B cell (primary cell): ENCODE results near the gene PRSS33. TPM values are rescaled to one million over a fixed set of nuclear protein-coding genes. Genes with fewer than 3 reads are reported as not detected.
A peak's percentile ranks its signal among the peaks of the same experiment; 100 is the strongest.

ENCODE experiments used
- ATAC-seq: fragments of 200-7000 bp; cut with Tn5 transposase; one replicate; pipeline ENCODE4 v1.10.0; 2021; ENCODE audit warnings: low read depth, mild to moderate bottlenecking, moderate number of reproducible peaks, moderate library complexity
- CTCF ChIA-PET: fragments of 350-600 bp; sonication (Branson Sonifier 250); formaldehyde crosslinking; loops from one replicate; lab custom pipeline; 2021; ENCODE audit warnings: antibody characterized with exemption, inconsistent platforms; lab: Charles Lee
- POLR2A ChIA-PET: fragments of 350-600 bp; sonication (Branson Sonifier 250); formaldehyde crosslinking; loops from one replicate; lab custom pipeline; 2021; ENCODE audit warnings: antibody characterized with exemption; lab: Charles Lee
- DNase-seq: peaks from one replicate; pipeline ENCODE4 v3.0.0; 2013
- H2AFZ ChIP-seq: 2 replicates; pipeline ENCODE4 v1.6.1; 2012; ENCODE audit warnings: mild to moderate bottlenecking, low read depth, low read length; ENCODE audit not compliant: insufficient read depth, poor library complexity, severe bottlenecking
- H3K27ac ChIP-seq, 2 donors: 1 replicate in 1 of 2; 2 replicates in 1 of 2; pipeline ENCODE4 v1.5.1; 2012 to 2013; ENCODE audit warnings: low read length in 2 of 2, mild to moderate bottlenecking in 2 of 2, moderate library complexity in 1 of 2
- H3K27me3 ChIP-seq, 4 experiments: fragments of 200-600 bp in 1 of 4; sonication (generic) in 1 of 4; replicated peaks in 1 of 4; 1 replicate in 2 of 4; 2 replicates in 2 of 4; pipeline versions ENCODE4 v1.6.1 to v1.7.0; 2013 to 2016; ENCODE audit warnings: low read length in 3 of 4, mild to moderate bottlenecking in 2 of 4, mixed read lengths in 1 of 4, moderate library complexity in 1 of 4; ENCODE audit not compliant: insufficient read depth in 4 of 4, control insufficient read depth in 3 of 4; ENCODE audit errors: control extremely low read depth in 1 of 4
- H3K36me3 ChIP-seq, 2 experiments: replicated peaks in 1 of 2; 1 replicate in 1 of 2; 2 replicates in 1 of 2; pipeline versions ENCODE4 v1.6.1 to v1.7.1; 2013; ENCODE audit warnings: low read length in 1 of 2; ENCODE audit not compliant: insufficient read depth in 2 of 2, control insufficient read depth in 1 of 2; ENCODE audit errors: control extremely low read depth in 1 of 2, extremely low read depth in 1 of 2
- H3K4me1 ChIP-seq, 2 donors: fragments of 200-600 bp in 1 of 2; sonication (generic) in 1 of 2; 1 replicate in 1 of 2; 2 replicates in 1 of 2; pipeline versions ENCODE4 v1.5.1 to v1.6.1; 2013 to 2017; ENCODE audit warnings: low read length in 2 of 2; ENCODE audit not compliant: control insufficient read depth in 2 of 2, insufficient read depth in 2 of 2
- H3K4me2 ChIP-seq: replicated peaks from 2 replicates; pipeline ENCODE3; 2012; ENCODE audit warnings: mild to moderate bottlenecking, low read depth, low read length; ENCODE audit not compliant: poor library complexity, severe bottlenecking
- H3K4me3 ChIP-seq, 5 experiments: fragments of 200-600 bp in 1 of 5; sonication (generic) in 1 of 5; 1 replicate in 3 of 5; 2 replicates in 2 of 5; pipeline versions ENCODE4 v1.5.1 to v1.7.0; 2011 to 2016; ENCODE audit warnings: low read length in 4 of 5, mild to moderate bottlenecking in 4 of 5, low read depth in 2 of 5, control low read depth in 1 of 5, moderate library complexity in 1 of 5; ENCODE audit not compliant: insufficient read depth in 1 of 5; ENCODE audit errors: control extremely low read depth in 1 of 5, extremely low read depth in 1 of 5
- H3K79me2 ChIP-seq: fragments of 200-600 bp; sonication (generic); one replicate; pipeline ENCODE4 v1.6.0; 2016; ENCODE audit warnings: low read length; ENCODE audit not compliant: control insufficient read depth, insufficient read depth
- H3K9ac ChIP-seq: fragments of 200-600 bp; sonication (generic); 2 replicates; pipeline ENCODE4 v1.6.1; 2017; ENCODE audit warnings: mild to moderate bottlenecking, low read length, moderate library complexity
- H3K9me3 ChIP-seq, 3 donors: one replicate each; pipeline versions ENCODE4 v1.6.1 to v1.7.1; 2013; ENCODE audit warnings: low read length in 2 of 3; ENCODE audit not compliant: control insufficient read depth in 2 of 3, insufficient read depth in 1 of 3; ENCODE audit errors: control extremely low read depth in 1 of 3
- H4K20me1 ChIP-seq: 2 replicates; pipeline ENCODE4 v1.6.0; 2012; ENCODE audit warnings: mild to moderate bottlenecking, low read length; ENCODE audit not compliant: insufficient read depth, control insufficient read depth, poor library complexity, severe bottlenecking
- H3K27ac Mint-ChIP-seq: one replicate; pipeline ENCODE4 v1.8.0; 2021; ENCODE audit warnings: mixed read lengths
- H3K27me3 Mint-ChIP-seq: one replicate; pipeline ENCODE4 v1.8.0; 2021; ENCODE audit warnings: mixed read lengths
- H3K4me1 Mint-ChIP-seq: one replicate; pipeline ENCODE4 v1.8.0; 2021; ENCODE audit warnings: mixed read lengths
- H3K4me3 Mint-ChIP-seq: one replicate; pipeline ENCODE4 v1.8.0; 2021; ENCODE audit warnings: mixed read lengths
- H3K9me3 Mint-ChIP-seq: one replicate; pipeline ENCODE4 v1.8.0; 2022; ENCODE audit warnings: mixed read lengths; ENCODE audit not compliant: insufficient read depth
- EZH2 ChIP-seq: IDR thresholded peaks from 2 replicates; pipeline ENCODE4 v1.6.1; 2012; ENCODE audit warnings: borderline replicate concordance, low read depth, mild to moderate bottlenecking, moderate library complexity, low read length; ENCODE audit not compliant: insufficient read depth, poor library complexity, severe bottlenecking
- WGBS: methylation state at CpG from one replicate; pipeline ENCODE4 v1.1.5; 2013; ENCODE audit warnings: missing lambda C conversion rate; ENCODE audit not compliant: insufficient coverage; 5-methylcytosine and 5-hydroxymethylcytosine counted together
- intact Hi-C: fragments of 100-400 bp; cut with micrococcal nuclease; formaldehyde crosslinking; loops from one replicate; pipeline ENCODE4 v1.10.0; 2022
- polyA plus RNA-seq: library from polyadenylated mRNA; depleted of rRNA; stranded (reverse); fragments of >200 nt; gene quantifications from 2 replicates; pipeline ENCODE4 v1.2.3, GENCODE V29; 2012
- total RNA-seq, 2 donors: library from RNA; stranded (reverse); fragments of 120-200 nt in 1 of 2; gene quantifications; 1 replicate in 1 of 2; 2 replicates in 1 of 2; pipeline versions ENCODE4 v1.2.3 to v1.2.4, GENCODE V29; 2013 to 2022
- TF ChIP-seq, protein P1 (sequence below): fragments of 200-600 bp; IDR thresholded peaks from one replicate; pipeline ENCODE4 v1.8.0; 2022; ENCODE audit warnings: antibody characterized with exemption, mild to moderate bottlenecking

The PRSS33 gene
- total and polyA plus RNA-seq, 2 donors (not counting 1 experiment from before 2014, with no cell fraction given) = not detected

GRCh38 chr16:2779151-2779920 is 8.0 kb downstream of the PRSS33 start:
- no peaks in the 10 kb centered on the region for H3K9me3 ChIP-seq
- WGBS = 93% methylated on average over 22 of the region's 23 CpGs
- H3K27me3 ChIP-seq = no peaks in the 10 kb centered on the region
- Mint-ChIP-seq H3K27me3 (no peaks in the 10 kb centered on the region), H3K4me3 (peak overlapping the region; percentile 96), H3K27ac (peak overlapping the region; percentile 98), H3K4me1 (peaks cover 26% of the 10 kb centered on the region), H3K9me3 (no peaks in the 10 kb centered on the region)
- no peak overlapping the region for H3K4me3 ChIP-seq
- H3K4me1 ChIP-seq = peaks cover 17 to 29% of the 10 kb centered on the region in 2 donors
- H2AFZ ChIP-seq = no peak overlapping the region
- POLR2A ChIA-PET = interaction anchor here (0.6 to 3.9 kb wide), 2 partner anchors 27 to 209 kb away, joined by 3 to 31 read pairs; partner anchors contain the start of gene SRRM2
- no peak for TF ChIP-seq EZH2
- TF ChIP-seq, protein P1, sequence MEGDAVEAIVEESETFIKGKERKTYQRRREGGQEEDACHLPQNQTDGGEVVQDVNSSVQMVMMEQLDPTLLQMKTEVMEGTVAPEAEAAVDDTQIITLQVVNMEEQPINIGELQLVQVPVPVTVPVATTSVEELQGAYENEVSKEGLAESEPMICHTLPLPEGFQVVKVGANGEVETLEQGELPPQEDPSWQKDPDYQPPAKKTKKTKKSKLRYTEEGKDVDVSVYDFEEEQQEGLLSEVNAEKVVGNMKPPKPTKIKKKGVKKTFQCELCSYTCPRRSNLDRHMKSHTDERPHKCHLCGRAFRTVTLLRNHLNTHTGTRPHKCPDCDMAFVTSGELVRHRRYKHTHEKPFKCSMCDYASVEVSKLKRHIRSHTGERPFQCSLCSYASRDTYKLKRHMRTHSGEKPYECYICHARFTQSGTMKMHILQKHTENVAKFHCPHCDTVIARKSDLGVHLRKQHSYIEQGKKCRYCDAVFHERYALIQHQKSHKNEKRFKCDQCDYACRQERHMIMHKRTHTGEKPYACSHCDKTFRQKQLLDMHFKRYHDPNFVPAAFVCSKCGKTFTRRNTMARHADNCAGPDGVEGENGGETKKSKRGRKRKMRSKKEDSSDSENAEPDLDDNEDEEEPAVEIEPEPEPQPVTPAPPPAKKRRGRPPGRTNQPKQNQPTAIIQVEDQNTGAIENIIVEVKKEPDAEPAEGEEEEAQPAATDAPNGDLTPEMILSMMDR = no peak
- H4K20me1 ChIP-seq = peaks cover 13% of the 10 kb centered on the region
- intact Hi-C loops = loop anchor here (5.0 to 10.0 kb wide), 4 partner anchors 85 to 787 kb away; partner anchors contain the start of genes KCTD5 and PKMYT1
- ATAC-seq (no peak), DNase-seq (no peak)
- peaks cover 0 to 8% of the 10 kb centered on the region in 2 experiments for H3K36me3 ChIP-seq
- peaks cover 39% of the 10 kb centered on the region for H3K79me2 ChIP-seq
- H3K9ac ChIP-seq = no peak overlapping the region
- no peak overlapping the region for H3K4me2 ChIP-seq
- no peak overlapping the region for H3K27ac ChIP-seq
- CTCF ChIA-PET = interaction anchor here (0.9 kb wide), 1 partner anchor 89 kb away, joined by 4 read pairs; no protein-coding TSS in a partner anchor

DNA sequence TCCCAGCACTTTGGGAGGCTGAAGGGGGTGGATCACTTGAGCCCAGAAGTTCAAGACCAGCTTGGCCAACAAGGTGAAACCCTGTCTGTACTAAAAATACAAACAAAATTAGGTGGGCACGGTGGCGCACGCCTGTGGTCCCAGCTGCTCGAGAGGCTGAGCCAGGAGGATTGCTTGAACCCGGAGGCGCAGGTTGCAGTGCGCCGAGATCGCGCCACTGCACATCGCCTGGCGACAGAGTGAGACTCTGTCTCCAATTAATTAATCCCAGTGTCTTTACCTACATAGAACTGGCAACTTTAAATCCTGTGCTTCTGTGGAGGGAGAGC is 8.8 kb downstream of the PRSS33 start:
- Histone ChIP-seq H3K4me1 (peaks cover 17 to 29% of the 10 kb centered on the region in 2 donors), H2AFZ (no peak overlapping the region), H3K79me2 (peaks cover 39% of the 10 kb centered on the region), H3K4me2 (peak overlapping the region; percentile 95), H4K20me1 (peaks cover 15% of the 10 kb centered on the region), H3K9ac (peak overlapping the region; percentile 100), H3K36me3 (peaks cover 0 to 10% of the 10 kb centered on the region in 2 experiments), H3K27ac (peak overlapping the region; percentile 98 to 99), H3K27me3 (no peaks in the 10 kb centered on the region), H3K9me3 (no peaks in the 10 kb centered on the region), H3K4me3 (peak overlapping the region in 4 of 5 experiments; percentile 78 to 97 (median 94))
- peaks cover 26% of the 10 kb centered on the region for H3K4me1 Mint-ChIP-seq
- ATAC-seq (no peak), DNase-seq (no peak)
- ChIA-PET POLR2A (interaction anchor here (0.5 to 3.9 kb wide), 5 partner anchors 26 to 304 kb away, joined by 3 to 31 read pairs (median 3); partner anchors contain the start of genes PRSS27, SRRM2 and TBC1D24), CTCF (interaction anchor here (0.9 kb wide), 1 partner anchor 90 kb away, joined by 4 read pairs; no protein-coding TSS in a partner anchor)
- H3K4me3 Mint-ChIP-seq = peak overlapping the region; percentile 96
- TF ChIP-seq EZH2 = no peak
- TF ChIP-seq, protein P1 = no peak
- no peaks in the 10 kb centered on the region for H3K9me3 Mint-ChIP-seq
- intact Hi-C loops = loop anchor here (5.0 to 10.0 kb wide), 4 partner anchors 86 to 786 kb away; partner anchors contain the start of genes KCTD5 and PKMYT1
- H3K27ac Mint-ChIP-seq = peak overlapping the region; percentile 98
- no peaks in the 10 kb centered on the region for H3K27me3 Mint-ChIP-seq
- WGBS = 89% methylated on average over 3 of the region's 12 CpGs
